Measurements from ENCODE around the gene VSTM2A. TPM values are rescaled to one million over a fixed set of nuclear protein-coding genes. Genes with fewer than 3 reads are reported as not detected.
"Not testable (repeated sequence)": the region's sequence is repeated elsewhere in the genome, so short reads cannot be mapped to it uniquely, and the experiment has no call there.

Gene VSTM2A, protein sequence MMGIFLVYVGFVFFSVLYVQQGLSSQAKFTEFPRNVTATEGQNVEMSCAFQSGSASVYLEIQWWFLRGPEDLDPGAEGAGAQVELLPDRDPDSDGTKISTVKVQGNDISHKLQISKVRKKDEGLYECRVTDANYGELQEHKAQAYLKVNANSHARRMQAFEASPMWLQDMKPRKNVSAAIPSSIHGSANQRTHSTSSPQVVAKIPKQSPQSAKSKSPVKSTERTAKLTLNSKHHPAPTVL
- total RNA-seq = 0.20 TPM

GRCh38 chr7:54541669-54542625, at the start of gene VSTM2A:
TSS of gene VSTM2A (plus strand) at chr7:54542375. CDS start at chr7:54542731, 356 bp downstream.
- no peak for DNase-seq

- DNase-seq = not testable (repeated sequence)
These were observed 37.6 kb upstream of the VSTM2A start for GRCh38 chr7:54504531-54504930.

- no peak for DNase-seq
These were observed 12.6 kb upstream of the VSTM2A start for GRCh38 chr7:54529568-54529967.

- no peak for DNase-seq
These were observed 4.1 kb upstream of the VSTM2A start for GRCh38 chr7:54538122-54538521.

DNA sequence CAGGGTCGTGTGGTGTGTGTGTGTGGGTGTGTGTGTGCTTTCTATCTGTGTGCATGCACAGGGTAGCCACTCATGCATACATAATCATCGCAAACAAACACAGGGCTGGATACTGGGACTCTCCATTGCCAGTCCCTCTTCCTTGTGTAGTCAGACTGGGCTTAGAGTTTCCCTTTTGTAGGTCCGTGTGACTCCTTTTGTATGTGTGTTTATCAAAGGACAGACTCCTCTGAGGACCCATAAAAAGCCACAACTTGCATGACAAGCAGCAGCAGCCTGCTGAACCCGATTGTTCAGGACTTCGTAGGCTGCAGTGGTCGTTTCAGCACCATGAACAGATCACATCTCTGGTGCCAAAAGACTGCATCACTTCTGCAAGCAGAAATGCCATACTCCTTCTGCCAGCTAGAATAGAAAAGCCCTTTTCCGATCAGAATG, 895 bp downstream of the VSTM2A start:
- no peak for DNase-seq

DNA sequence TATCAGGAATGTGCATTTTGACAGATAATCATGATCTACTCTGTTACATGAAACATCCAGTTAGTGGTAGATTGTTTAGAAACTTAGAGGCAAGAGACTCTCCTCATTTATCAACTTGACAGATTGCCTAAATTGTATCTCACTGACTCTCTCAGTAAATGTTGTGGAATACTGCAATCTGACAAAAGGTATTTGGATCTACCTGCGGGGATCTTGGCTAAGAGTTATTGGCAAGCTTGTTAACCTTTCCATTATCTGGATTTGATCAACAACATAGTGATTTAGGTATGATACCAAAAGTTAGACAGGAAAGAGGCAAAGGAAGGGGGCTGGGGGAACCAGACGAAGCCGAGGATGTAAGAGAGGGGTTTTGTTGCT, 2.0 kb downstream of the VSTM2A start:
- no peak for DNase-seq

- no peak for DNase-seq
These were observed 2.5 kb downstream of the VSTM2A start for GRCh38 chr7:54544527-54545240.

- DNase-seq = no peak
These were observed 3.0 kb downstream of the VSTM2A start for GRCh38 chr7:54545241-54545563.

- no peak for DNase-seq
These were observed 4.2 kb downstream of the VSTM2A start for GRCh38 chr7:54546081-54546985.

GRCh38 chr7:54546986-54547314, 4.8 kb downstream of the VSTM2A start:
- DNase-seq = no peak

DNA sequence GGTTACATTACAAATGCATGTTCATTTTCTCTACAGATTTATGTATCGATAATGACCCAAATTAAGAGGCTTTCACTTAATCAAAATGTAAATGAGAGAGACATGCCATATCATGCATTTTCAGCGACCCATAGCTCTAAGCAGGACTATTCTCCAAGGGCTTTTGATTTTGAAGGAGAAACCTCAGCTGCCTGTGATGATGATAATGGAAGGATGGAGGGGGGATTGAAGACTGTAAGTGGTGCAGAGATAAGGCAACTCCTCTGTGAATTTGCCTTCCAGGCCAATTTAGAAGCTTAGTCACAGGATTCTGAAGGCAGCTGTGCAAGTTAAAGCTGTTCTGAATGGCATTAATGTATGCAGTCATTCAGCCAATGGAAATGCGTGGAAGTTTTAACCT, 8.3 kb downstream of the VSTM2A start:
- no peak for DNase-seq

GRCh38 chr7:54556121-54556520, 13.9 kb downstream of the VSTM2A start:
- no peak for DNase-seq

DNA sequence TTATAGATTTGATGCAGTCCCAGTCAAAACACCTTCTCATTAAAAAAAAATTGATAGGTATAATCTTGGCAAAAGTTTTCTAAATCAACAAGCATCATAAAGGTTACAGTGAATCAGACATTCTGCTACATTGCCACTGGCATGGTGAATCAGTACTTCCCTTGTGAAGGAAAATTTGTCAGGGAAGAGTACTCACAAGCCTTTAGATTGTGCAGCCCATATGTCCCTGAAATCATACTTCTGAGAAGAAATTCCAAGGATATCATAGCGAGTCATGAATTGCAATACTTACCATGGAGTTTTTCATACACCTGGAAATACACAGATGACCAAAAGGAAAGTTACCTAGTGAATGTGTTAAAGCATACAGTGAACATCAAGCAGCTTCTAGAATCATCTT, 17.2 kb downstream of the VSTM2A start:
- no peak for DNase-seq

DNA sequence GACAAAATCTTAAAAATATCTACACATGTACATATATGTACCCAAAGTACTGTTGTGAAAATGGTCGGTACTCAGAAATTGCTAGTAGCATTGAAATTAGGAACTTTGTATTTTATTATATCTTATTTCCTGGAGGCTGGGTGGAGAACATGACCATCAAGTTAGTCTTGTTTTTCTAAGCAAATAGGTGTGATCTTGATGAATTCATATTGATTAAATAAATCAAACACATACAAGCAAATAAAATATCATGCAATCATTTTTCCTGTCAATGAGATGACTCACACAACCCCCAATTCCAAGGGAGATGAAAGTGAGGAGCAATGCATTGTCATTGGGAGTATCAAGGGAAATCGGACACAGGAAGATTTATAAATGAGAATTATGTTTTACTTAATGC, 18.0 kb downstream of the VSTM2A start:
- no peak for DNase-seq

- DNase-seq = no peak
These were observed 18.5 kb downstream of the VSTM2A start for GRCh38 chr7:54560723-54561122.

DNA sequence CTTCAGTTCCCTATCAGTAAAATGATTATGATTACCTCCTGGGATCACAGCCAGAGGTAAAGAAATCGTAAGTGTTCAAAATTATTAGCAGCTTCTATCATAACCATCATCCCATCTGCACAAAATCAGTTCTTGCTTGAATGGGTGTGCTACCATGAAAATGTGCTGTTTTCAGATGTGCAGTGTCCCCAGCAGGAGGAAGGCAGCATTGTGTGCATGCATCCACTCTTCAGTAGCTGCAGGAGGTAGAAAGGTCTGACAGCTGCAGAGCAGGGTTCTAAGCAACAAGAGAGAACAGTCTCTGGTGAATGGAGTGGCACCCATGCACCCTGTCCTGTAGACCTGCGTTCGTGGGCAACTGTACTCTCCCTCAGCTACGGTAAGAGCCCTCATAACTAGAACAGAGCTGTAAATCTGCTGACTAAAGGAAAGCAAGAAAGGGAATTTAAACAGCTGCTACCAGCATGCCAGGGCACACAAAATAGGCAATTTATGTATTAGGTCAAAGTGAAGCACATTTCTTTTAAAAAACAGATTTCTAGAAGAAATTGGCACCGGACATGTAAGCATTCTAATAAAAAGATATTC, 21.2 kb downstream of the VSTM2A start:
- DNase-seq = no peak

GRCh38 chr7:54565432-54565831, 23.3 kb downstream of the VSTM2A start:
- DNase-seq = no peak

DNA sequence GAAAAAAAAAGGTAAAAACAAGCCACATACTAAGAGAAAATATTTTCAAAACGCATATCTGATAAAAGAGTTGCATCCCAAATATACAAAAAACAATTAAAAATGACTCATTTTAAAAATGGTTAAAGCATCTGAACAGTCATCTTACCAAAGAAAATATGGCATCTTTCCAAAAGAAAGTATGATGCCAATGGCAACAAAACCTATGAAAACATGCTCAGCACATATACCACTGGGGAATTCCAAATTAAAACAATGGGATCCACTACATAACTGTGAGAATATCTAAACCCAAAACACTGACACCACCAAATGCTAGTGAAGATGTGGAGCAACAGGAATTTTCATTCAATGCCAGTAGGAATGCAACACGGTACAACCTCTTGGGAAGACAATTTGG, 39.3 kb downstream of the VSTM2A start:
- no peak for DNase-seq

- no peak for DNase-seq
These were observed 49.5 kb downstream of the VSTM2A start for GRCh38 chr7:54591404-54592386.

DNA sequence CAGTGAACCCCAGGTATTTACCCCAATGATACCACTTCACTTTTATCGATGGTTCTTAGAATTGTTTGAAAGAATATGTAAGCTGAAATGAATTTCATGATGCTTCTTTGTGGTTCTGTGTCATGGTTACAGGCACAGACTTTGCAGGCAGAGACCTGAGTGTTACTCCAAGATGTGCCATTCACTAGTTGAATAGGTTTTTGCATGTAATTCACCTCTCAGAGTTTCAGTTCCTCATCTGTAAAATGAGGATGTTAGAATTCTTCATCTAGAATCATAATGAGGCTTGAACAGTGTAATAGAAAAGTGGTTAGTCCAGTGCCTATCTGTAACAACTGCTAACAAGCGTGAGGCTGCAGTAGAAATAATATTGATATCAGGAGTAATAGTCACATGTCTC, 54.6 kb downstream of the VSTM2A start:
- no peak for DNase-seq

GRCh38 chr7:54615537-54615936, 73.4 kb downstream of the VSTM2A start:
- DNase-seq = no peak
